Hippocampal formation (tissue), 2 donors: ENCODE data around the gene CCNG2.
A peak's percentile ranks its signal among the peaks of the same experiment; 100 is the strongest.

Experiments
- DNase-seq, 2 donors: peaks; one replicate each; lab custom pipeline; 2025; lab: John Stamatoyannopoulos, UW

Gene CCNG2

GRCh38 chr4:77147079-77147782 lies 9.8 kb upstream of the CCNG2 start:
- no peak for DNase-seq

GRCh38 chr4:77148078-77148477 lies 8.9 kb upstream of the CCNG2 start:
- DNase-seq: no peak

- DNase-seq: no peak
Observed at GRCh38 chr4:77149789-77150188, 7.2 kb upstream of the CCNG2 start.

GRCh38 chr4:77151241-77151640 lies 5.8 kb upstream of the CCNG2 start:
- no peak for DNase-seq

GRCh38 chr4:77152421-77152820 lies 4.6 kb upstream of the CCNG2 start:
- no peak for DNase-seq

GRCh38 chr4:77153006-77153405 lies 4.0 kb upstream of the CCNG2 start:
- no peak for DNase-seq

- no peak for DNase-seq
Observed at GRCh38 chr4:77154065-77154464, 2.9 kb upstream of the CCNG2 start.

GRCh38 chr4:77154761-77155499 lies 2.1 kb upstream of the CCNG2 start:
- peak in 1 of 2 donors; percentile 55 for DNase-seq

- peak in 1 of 2 donors; percentile 43 for DNase-seq
Observed at GRCh38 chr4:77155631-77156452, 1.2 kb upstream of the CCNG2 start.

GRCh38 chr4:77156533-77156911 lies 485 bp upstream of the CCNG2 start:
- peak; percentile 98 to 99 for DNase-seq

- DNase-seq: peak; percentile 77 to 84
Observed at GRCh38 chr4:77157859-77158486, 966 bp downstream of the CCNG2 start.

GRCh38 chr4:77158487-77158861 lies 1.5 kb downstream of the CCNG2 start:
- no peak for DNase-seq

GRCh38 chr4:77159806-77160205 lies 2.8 kb downstream of the CCNG2 start:
- no peak for DNase-seq

GRCh38 chr4:77163641-77164040 lies 6.6 kb downstream of the CCNG2 start:
- DNase-seq: no peak

GRCh38 chr4:77167173-77167572 lies 10.2 kb downstream of the CCNG2 start:
- DNase-seq: no peak

- no peak for DNase-seq
Observed at GRCh38 chr4:77167866-77168265, 10.9 kb downstream of the CCNG2 start.

GRCh38 chr4:77169481-77169880 lies 12.5 kb downstream of the CCNG2 start:
- no peak for DNase-seq

- no peak for DNase-seq
Observed at GRCh38 chr4:77170926-77171325, 13.9 kb downstream of the CCNG2 start.

- no peak for DNase-seq
Observed at GRCh38 chr4:77172336-77172735, 15.3 kb downstream of the CCNG2 start.

GRCh38 chr4:77174426-77174825 lies 17.4 kb downstream of the CCNG2 start:
- DNase-seq: no peak

GRCh38 chr4:77175201-77175611 lies 18.2 kb downstream of the CCNG2 start:
- DNase-seq: no peak

- DNase-seq: no peak
Observed at GRCh38 chr4:77176640-77177039, 19.6 kb downstream of the CCNG2 start.
